OCI-LY1 (cell line): ENCODE measurements around the gene RYR3.

Experiments
- CTCF ChIP-seq: fragments of 200-600 bp; sonication (generic), shearing (Covaris generic); IDR thresholded peaks from 2 replicates; pipeline ENCODE4 v1.5.1; 2017; ENCODE audit warnings: mild to moderate bottlenecking, antibody characterized with exemption, low read length, moderate library complexity, mixed read lengths
- EZH2 ChIP-seq: fragments of 200-600 bp; sonication (generic), shearing (Covaris generic); IDR thresholded peaks from 2 replicates; pipeline ENCODE4 v1.8.0; 2017; ENCODE audit warnings: borderline replicate concordance, mixed run types, mild to moderate bottlenecking, antibody characterized with exemption, low read length, moderate library complexity, mixed read lengths

GRCh38 chr15:33907326-33907725, 596.6 kb downstream of the RYR3 start:
- no peak for TF ChIP-seq CTCF
- TF ChIP-seq EZH2: no peak
